SU-DHL-6 (cell line): Measurements from ENCODE around the gene CBFA2T3.

Experiments
- EZH2phosphoT487 ChIP-seq: fragments of 200-600 bp; sonication (generic), shearing (Covaris generic); conservative IDR thresholded peaks from 2 replicates; pipeline ENCODE4 v1.6.1; 2018; ENCODE audit warnings: mild to moderate bottlenecking, antibody characterized with exemption, low read length, moderate library complexity, mixed read lengths
- TF ChIP-seq, protein P1 (sequence below): fragments of 200-600 bp; sonication (generic); IDR thresholded peaks from one replicate; pipeline ENCODE4 v1.5.1; 2017; ENCODE audit warnings: antibody characterized with exemption, mild to moderate bottlenecking, low read length, moderate library complexity; ENCODE audit not compliant: insufficient read depth, poor library complexity, severe bottlenecking

DNA sequence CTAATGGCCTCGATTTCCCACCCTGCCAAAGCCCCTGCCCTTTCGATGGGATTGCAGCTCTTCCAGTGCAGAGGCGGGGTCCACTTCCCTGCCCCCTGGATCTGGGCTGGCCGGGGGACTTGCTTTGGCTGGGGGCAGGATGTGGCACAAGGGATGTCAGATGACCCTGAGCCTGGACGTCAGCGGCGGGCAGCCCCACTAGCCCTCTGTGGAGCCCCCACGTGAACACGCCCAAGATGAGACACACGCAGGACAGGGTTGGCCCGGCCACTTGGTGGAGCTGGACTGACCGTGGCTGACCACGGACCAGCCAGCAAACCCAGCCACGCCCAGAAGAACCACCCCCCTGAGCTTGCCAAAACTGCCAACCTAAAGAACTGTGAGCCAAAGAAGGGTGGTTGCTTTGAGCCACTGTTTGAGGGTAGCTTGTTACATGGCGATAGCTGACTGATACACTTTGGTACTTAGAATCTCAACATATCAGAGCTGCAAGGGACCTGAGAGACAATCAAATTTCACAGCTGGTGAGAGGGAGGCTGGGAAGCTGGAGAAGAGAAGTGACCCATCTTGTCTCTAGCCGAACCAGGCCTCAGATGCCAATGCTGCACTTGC lies 63.9 kb downstream of the CBFA2T3 start:
- TF ChIP-seq, protein P1, sequence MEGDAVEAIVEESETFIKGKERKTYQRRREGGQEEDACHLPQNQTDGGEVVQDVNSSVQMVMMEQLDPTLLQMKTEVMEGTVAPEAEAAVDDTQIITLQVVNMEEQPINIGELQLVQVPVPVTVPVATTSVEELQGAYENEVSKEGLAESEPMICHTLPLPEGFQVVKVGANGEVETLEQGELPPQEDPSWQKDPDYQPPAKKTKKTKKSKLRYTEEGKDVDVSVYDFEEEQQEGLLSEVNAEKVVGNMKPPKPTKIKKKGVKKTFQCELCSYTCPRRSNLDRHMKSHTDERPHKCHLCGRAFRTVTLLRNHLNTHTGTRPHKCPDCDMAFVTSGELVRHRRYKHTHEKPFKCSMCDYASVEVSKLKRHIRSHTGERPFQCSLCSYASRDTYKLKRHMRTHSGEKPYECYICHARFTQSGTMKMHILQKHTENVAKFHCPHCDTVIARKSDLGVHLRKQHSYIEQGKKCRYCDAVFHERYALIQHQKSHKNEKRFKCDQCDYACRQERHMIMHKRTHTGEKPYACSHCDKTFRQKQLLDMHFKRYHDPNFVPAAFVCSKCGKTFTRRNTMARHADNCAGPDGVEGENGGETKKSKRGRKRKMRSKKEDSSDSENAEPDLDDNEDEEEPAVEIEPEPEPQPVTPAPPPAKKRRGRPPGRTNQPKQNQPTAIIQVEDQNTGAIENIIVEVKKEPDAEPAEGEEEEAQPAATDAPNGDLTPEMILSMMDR = no peak
- TF ChIP-seq EZH2phosphoT487 = no peak
